Activated gamma-delta T cell treated with anti-CD3 and anti-CD28 coated beads, Interleukin-2, amount 50 U/mL, for 16 hours (primary cell): Measurements from ENCODE around the gene MX1.

Source experiments
- DNase-seq: peaks from one replicate; pipeline ENCODE4 v3.0.0-alpha.2; 2020; ENCODE audit warnings: low read depth

Gene MX1, protein sequence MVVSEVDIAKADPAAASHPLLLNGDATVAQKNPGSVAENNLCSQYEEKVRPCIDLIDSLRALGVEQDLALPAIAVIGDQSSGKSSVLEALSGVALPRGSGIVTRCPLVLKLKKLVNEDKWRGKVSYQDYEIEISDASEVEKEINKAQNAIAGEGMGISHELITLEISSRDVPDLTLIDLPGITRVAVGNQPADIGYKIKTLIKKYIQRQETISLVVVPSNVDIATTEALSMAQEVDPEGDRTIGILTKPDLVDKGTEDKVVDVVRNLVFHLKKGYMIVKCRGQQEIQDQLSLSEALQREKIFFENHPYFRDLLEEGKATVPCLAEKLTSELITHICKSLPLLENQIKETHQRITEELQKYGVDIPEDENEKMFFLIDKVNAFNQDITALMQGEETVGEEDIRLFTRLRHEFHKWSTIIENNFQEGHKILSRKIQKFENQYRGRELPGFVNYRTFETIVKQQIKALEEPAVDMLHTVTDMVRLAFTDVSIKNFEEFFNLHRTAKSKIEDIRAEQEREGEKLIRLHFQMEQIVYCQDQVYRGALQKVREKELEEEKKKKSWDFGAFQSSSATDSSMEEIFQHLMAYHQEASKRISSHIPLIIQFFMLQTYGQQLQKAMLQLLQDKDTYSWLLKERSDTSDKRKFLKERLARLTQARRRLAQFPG

DNA sequence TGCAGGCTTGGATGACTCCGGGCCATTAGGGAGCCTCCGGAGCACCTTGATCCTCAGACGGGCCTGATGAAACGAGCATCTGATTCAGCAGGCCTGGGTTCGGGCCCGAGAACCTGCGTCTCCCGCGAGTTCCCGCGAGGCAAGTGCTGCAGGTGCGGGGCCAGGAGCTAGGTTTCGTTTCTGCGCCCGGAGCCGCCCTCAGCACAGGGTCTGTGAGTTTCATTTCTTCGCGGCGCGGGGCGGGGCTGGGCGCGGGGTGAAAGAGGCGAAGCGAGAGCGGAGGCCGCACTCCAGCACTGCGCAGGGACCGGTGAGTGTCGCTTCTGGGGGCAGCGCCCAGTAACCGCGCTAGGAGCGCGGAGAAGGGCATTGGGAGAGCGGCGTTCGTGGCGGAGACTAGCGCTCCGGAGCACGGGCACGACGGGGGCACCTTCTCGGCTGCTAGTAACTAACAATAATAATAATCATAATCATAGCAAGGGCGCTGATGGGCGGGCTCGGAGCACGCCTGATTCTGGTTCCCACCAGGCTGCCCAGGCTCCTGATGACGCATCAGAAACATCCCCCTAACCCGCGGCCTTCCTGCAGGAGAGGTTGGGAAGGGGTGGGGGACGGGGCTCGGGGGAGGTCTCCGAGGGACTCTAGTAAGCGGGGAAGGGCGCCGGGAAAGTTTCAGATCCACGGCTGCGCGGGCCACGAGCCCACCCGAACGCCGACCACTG, at the start of gene MX1:
Gene MX1, plus strand, starts transcription at position 286 of the 722 bp plus-strand sequence. CDS start 5,832 bp downstream, outside the sequence.
- DNase-seq: peak; percentile 78

DNA sequence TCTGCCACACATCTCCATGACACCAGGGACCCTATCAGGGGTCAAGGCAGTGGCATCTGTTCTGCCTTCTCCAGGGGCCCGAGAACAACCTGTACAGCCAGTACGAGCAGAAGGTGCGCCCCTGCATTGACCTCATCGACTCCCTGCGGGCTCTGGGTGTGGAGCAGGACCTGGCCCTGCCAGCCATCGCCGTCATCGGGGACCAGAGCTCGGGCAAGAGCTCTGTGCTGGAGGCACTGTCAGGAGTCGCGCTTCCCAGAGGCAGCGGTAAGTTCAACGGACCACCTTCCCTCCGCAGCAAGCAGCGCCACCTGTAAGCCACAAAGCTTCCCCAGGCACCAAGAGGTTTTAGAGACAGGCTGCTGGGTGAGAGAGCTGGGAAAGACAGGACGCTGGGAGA, 48.3 kb upstream of the MX1 start:
- no peak for DNase-seq

DNA sequence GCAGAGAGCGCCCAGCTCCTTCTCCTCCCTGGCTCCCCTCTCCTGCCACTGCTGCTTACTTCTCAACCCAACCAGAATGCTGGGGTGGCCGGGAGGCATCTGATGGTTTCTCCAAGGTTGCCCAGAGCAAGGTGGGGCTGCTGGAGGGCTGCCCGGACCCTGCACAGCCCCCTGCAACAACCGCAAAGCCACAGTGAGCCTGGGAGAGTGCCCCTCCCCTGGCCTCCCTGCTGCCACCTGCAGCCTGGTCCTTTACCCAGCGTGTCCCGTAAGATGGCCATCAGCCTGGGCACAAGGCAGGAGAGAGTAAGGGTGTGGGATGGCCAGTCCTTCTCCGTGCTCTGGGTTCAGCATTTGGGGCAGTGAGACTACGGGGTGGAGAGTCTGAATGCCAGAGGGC, 47.2 kb upstream of the MX1 start:
- no peak for DNase-seq

DNA sequence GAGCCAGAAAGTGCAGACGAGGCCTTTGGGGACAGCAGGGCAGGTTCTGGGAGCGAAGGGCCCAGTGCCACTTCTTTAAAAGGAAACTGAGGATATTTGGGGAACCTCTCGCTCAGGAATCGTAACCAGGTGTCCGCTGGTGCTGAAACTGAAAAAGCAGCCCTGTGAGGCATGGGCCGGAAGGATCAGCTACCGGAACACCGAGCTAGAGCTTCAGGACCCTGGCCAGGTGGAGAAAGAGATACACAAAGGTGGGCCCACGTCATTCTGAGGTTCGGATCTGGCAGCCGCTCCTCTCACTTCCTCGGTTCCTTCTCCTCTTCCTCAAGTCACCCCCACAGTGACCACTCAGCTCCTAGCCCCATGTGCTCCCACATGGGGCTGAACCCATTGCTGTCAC, 46.1 kb upstream of the MX1 start:
- no peak for DNase-seq

DNA sequence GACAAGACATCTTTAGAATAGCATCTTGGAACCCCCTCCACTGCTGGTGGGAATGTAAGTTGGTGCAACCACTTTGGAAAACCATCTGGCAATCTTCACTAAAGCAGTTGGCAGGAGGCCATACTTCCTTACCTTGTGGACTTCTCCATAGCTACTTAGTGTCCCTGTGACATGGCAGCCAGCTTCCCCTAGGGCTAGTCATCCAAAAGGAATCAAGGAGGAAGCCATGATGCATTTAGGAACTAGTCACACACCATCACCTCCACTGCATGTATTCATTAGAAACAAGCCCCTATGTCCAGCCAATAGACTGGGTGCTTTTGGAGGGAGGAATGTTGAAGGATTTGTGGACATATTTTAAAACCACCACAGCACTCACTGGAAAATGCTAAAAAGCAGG, 44.3 kb upstream of the MX1 start:
- no peak for DNase-seq

DNA sequence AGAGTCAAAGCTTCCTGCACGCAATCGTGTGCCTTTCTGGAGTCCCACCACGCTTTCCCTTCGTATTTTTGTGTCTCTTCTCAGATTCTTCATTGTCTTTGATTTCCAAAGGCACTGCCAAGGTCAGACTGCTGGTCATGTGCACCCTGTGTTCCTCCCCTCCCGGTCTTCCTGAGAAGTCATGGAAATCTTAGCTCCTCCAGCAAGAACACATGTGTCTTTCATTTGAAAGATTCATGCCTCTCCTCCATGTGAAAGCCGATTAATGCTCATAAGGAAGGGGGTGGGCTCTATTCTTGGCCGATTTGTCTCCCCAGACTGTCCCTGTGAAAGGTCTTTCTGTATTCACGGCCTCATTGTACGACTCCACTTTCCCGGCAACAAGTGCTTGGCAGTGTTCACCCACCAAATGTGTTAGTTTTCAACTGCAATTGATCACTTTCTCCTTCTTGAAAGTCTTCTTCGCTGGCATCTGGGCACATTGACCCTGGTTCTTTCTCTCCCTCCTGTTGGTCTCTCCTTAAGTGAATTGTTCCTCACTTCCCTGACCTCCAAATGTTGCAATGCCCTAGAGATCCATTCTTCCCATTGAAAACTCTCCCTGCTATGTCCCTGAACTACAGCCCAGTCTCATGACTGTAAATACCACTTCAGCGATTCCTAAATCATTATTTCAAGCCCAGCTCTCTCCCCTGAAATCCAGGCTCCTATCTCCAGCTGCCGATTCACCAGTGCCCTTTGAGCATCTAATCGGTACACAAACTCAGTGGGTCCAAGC, 38.8 kb upstream of the MX1 start:
- no peak for DNase-seq

DNA sequence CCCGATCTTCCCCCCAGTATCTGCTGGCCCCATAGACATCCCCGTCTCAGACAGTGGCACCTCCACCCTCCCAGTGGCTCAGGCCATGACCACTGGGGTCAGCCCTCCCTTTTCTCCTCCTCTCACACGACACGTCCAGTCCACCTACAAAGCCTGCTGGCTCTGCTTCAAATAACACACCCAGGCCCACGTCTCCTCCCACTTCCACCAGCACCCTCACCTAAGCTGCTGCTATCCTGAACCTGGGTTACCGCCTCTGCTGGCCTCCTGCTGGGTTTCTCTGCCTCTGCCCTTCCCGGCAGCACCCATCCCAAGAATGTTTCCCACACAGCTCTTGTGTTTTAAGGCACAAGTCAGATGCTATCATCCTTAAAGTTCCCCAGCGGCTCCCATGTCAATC, 38.2 kb upstream of the MX1 start:
- no peak for DNase-seq

DNA sequence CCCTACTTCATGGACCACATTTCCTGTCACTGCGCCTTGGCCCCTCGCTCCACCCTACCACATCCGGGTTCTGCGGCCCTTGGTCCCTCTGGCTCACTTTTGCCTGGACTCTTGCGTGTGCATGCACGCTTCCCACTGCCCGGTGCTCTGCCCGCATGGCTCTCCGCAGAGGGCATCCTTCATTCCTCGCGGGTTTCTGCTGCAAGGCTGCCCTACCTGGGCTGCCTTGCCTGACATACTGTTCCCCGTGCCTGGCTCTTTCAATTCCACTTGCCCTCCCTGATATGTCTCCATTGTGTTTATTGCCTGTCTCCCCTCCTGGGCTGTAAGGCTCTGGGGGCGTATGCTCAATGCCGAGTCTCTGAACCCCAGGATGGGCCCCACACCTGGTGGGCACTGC, 37.8 kb upstream of the MX1 start:
- no peak for DNase-seq

DNA sequence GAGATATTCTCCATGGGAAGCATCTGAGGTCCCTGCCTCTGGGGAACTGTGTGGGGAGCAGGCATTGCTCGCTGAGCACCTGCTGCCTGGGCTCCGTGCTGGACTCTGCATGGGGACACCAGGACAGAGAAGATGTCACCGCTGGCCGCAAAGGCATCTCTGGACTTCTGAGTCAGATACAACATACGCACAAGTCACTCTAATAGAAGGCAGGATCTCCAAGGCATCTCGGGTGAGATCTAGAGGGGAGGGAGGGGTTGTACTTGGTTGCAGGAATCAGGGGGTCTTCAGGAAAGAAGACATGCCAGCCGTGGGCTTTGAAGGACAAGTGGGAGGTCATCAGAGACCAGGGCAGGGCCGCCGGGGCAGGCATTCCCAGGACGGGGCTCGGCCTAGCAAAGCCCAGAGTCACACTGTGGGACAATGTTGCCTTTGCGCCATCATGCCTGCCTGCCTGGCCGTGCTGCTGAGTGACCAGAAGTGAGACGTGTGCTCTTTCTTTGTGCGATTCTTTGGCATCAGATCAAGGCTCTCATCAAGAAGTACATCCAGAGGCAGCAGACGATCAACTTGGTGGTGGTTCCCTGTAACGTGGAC, 35.9 kb upstream of the MX1 start:
- DNase-seq: no peak

DNA sequence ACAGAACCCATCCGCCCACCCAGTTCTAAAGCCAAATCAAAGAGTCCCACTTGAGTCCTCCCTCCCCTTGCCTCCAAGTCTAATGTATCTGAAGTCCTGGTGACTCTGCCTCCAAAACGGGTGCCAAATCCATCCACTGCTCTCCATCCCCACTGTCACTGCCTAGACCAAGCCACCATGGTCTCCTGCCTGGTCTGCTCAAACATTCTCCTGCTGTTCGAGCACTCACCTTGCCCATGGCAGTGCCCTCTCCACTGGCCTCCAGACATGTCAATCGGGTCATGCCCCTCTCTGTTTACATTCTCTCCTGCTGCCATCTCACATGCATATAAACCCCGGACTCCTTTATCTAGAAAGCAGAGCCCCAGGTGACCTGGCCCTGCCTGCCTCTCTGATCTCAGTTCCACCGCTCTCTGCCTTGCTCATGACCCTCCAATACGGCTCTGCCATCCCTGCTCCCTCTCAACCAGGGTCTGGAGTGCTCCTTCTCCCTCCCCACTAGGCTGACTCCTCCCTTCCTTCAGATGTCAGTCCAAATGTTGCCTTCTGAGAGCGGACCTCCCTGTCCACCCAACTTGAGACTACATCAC, 32.1 kb upstream of the MX1 start:
- no peak for DNase-seq

DNA sequence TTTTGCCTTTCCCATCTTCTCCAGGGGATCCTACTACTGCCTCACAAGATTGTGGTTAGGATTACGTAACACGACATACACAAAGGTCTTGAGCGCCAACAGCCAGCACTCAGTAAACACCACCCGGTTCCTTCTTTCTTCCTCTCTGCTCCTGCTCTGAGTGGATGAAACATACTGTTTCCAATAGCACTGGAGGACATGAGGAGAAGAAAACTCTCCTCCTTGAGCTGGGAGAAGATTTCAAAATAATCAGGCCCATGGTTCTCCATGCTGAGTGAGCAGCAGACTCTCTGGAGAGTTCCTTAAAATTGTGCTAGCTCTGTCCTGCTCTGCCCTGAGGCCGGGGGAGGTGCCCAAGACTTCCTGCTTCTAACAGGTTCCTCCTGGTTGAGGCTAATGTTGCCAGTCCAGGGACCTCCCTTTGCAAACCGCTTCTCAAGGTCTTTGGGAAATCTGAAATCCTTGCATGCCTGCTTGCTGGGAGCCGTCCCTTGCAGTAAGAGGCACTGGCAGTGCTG, 29.4 kb upstream of the MX1 start:
- DNase-seq: no peak

DNA sequence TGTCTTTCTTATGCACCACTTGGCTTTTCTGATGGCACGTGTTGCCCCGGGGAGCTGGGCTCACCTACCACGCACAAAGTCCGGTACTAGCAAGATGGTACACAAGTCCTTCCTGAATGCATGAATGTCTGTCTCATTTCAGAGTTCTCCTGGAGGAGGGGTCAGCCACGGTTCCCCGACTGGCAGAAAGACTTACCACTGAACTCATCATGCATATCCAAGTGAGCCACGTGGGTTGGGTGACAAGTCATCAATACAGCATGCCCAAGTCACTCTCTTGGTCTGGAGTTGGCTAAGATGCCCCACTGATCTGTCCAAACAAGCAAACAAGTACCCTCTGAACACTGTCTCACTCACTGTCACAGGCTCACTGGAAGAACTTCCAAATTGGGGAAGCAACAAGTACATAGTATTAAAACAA, 28.6 kb upstream of the MX1 start:
- no peak for DNase-seq

DNA sequence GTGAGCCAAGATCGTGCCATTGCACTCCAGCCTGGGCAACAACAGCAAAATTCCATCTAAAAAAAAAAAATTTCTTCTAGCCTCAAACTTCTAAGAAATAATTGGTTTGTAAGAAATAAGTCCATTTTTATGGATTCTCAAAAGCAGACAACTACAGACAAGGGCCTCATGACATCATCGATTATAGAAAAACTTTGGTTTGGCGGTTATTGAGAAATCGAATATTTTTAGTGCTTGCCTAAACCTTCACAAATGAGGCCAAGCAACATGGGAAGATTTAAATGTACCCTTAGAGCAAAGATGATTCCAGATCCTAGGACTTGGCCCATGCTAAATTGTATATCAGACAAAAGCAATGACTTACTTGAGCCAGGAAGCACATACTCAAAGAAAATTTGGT, 27.8 kb upstream of the MX1 start:
- no peak for DNase-seq

DNA sequence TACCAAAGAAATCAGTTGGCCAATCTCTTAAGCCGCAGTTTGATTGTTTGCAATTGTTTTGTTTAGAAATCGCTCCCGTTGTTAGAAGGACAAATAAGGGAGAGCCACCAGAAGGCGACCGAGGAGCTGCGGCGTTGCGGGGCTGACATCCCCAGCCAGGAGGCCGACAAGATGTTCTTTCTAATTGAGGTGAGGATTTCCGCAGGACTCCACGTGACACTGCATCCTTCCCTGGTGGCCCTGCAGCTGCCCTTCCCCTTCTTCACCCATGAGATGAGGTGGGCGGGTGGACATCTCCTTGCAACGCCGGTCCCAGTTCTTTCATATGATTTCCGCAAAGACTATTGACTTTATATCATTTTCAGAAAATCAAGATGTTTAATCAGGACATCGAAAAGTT, 27.2 kb upstream of the MX1 start:
- no peak for DNase-seq

DNA sequence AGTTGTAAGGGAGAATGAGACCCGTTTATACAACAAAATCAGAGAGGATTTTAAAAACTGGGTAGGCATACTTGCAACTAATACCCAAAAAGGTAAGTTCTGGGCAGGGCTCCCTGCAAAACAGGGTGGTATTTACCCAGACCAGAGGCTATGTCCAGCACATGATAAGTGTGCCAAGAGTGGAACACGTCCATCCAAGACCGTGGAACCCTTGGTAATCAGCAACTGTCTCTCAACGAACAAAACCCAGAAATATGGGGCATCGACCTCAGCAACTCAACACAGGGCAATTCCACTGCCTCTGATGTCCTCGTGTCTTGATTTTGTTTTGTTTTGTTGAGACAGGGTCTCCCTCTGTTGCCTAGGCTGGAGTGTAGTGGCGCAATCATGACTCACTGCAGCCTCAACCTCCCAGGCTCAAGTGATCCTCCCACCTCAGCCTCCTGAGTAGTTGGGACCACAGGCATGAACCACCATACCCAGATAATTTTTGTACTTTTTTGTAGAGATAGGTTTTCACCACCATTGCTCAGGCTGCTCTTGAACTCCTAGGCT, 26.7 kb upstream of the MX1 start:
- DNase-seq: no peak

DNA sequence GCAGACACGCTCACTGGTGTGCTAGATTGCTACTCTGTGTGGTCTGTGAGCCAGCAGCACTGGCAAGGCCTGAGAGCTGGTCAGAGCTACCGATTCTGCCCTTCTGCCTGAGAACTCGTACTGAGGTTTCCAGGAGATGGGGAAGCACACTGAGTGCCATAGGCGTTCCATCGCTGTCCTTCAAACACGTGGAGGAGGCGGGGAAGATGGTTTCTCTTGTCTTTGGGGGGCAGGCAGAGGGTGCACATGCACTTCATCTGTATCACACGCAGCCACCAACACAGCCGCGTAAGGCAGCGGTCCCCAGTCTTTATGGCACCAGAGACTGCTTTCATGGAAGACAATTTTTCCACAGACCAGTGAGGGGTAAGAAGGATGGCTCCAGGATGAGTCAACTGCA, 23.8 kb upstream of the MX1 start:
- DNase-seq: no peak

DNA sequence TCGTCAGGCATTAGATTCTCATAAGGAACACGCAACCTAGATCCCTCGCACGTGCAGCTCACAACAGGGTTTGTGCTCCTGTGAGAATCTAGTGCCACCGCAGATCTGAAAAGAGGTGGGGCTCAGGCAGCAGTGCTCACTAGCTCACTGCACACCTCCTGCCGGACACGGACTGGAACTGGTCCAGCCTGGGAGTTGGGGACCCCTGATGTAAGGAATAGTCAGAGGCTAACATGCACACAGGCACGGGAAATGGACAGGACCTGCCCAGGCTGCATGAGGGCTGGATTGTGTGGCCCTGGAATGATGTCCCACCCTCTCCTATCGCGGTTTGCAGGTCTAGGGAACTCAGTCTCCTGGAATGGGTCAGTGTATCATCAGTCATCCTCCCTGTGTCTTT, 23.2 kb upstream of the MX1 start:
- no peak for DNase-seq

DNA sequence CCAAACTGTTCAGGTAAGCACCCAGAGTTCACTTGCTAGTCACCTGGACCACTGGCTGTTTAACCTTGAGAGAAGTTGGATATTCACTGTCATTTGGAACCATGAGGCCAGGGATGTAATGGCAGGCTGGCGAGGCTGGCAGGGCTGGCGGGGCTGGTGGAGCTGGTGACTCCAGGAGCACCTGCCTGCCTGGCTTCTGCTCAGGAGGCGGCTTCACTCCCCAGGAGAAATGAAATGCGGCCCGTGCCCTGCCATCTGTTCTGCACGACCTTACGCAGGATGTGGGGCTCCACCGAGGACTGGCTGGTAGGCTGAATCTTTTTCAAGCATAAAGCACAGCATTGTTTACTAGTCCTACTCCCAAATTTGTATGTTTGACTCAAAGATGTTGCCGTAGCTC, 22.7 kb upstream of the MX1 start:
- DNase-seq: no peak

DNA sequence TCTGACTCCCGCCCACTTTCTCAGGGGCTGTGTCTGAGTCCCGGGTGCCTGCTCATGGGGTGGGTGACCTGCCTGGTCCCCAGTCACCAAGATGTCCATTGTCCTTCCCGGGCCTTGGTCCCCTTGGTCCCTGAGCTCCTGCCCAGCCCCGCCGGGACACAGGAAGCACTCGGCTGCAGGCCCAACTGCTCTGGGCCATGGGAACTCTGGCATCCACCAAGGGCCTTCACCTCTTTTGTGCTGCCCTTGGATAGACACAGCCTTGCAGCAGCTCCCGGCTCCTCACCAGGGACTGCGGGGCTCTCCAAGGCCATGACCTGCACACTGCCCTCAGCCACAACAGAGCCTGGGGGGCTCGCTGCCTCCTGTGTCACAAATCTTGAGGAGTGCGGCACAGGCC, 22.1 kb upstream of the MX1 start:
- no peak for DNase-seq

DNA sequence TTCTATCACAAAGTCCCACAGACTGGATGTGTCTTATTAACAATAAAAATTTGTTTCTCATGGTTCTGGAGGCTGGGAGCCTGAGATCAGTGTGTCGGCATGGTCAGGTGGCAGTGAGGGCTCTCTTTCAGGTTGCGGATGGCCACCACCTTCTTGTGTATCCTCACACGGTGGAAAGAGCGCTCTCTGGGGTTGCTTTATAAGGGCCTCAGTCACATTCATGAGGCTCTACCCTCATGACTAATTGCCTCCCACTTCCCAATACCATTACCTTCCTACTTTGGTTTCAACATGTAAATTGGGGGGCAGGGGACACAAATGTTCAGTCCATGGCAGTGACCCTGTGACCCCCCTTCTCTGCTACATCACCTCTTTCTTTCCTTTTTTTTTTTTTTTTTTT, 20.7 kb upstream of the MX1 start:
- DNase-seq: no peak

DNA sequence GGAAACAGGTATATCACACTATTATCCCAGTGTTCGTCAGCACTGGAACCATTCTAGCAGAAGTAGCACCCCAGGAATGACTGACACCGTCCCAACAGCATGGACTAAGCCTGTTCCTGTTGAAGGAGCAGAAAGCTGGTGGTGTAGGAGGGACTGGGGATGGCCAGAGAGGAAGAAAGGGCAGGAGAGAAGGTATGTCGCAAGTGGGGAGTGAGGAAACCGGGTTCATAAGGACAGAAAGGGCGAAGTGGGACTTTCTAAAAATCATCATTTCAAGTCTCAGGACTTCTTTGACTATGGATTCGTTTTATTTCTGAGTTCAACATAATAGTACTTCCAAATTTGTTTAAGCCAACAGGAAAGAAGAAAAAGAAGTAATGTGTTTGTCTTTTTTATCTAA, 19.7 kb upstream of the MX1 start:
- no peak for DNase-seq
